Nephron progenitor cell (in vitro differentiated cells): Measurements from ENCODE around the gene SBSN.

Source experiments
- DNase-seq: peaks from one replicate; pipeline ENCODE4 v3.0.0; 2021
- H3K27ac Mint-ChIP-seq: 2 replicates; pipeline ENCODE4 v1.8.0; 2021; ENCODE audit warnings: mild to moderate bottlenecking, moderate library complexity, mixed read lengths
- H3K27me3 Mint-ChIP-seq: 2 replicates; pipeline ENCODE4 v1.8.0; 2021; ENCODE audit warnings: mild to moderate bottlenecking, low read depth, mixed read lengths; ENCODE audit not compliant: poor library complexity
- H3K36me3 Mint-ChIP-seq: 2 replicates; pipeline ENCODE4 v1.8.0; 2021; ENCODE audit warnings: low read depth, mixed read lengths
- H3K4me1 Mint-ChIP-seq: 2 replicates; pipeline ENCODE4 v1.8.0; 2021; ENCODE audit warnings: mixed read lengths
- H3K4me3 Mint-ChIP-seq: 2 replicates; pipeline ENCODE4 v1.8.0; 2021; ENCODE audit warnings: mild to moderate bottlenecking, moderate library complexity, mixed read lengths
- H3K9me3 Mint-ChIP-seq: 2 replicates; pipeline ENCODE4 v1.8.0; 2021; ENCODE audit warnings: mild to moderate bottlenecking, moderate library complexity, mixed read lengths
- CTCF ChIP-seq: fragments of 200-600 bp; sonication (generic); IDR thresholded peaks from 2 replicates; pipeline ENCODE4 v1.5.0; 2021; ENCODE audit warnings: antibody characterized with exemption

Gene SBSN

GRCh38 chr19:35521124-35521743, 6.9 kb downstream of the SBSN start:
- Mint-ChIP-seq H3K36me3 (no peaks in the 10 kb centered on the region), H3K4me1 (peaks cover 17% of the 10 kb centered on the region), H3K27me3 (peaks cover 16% of the 10 kb centered on the region), H3K27ac (no peak overlapping the region), H3K4me3 (no peak overlapping the region), H3K9me3 (no peaks in the 10 kb centered on the region)
- DNase-seq, result no peak
- TF ChIP-seq CTCF, result no peak

GRCh38 chr19:35519291-35519690, 8.8 kb downstream of the SBSN start:
- Mint-ChIP-seq H3K4me3 (no peak overlapping the region), H3K27ac (peak overlapping the region; percentile 21), H3K9me3 (no peaks in the 10 kb centered on the region), H3K4me1 (peaks cover 12% of the 10 kb centered on the region), H3K36me3 (no peaks in the 10 kb centered on the region), H3K27me3 (peaks cover 24% of the 10 kb centered on the region)
- no peak for DNase-seq
- no peak for TF ChIP-seq CTCF

GRCh38 chr19:35518313-35518712, 9.8 kb downstream of the SBSN start:
- Mint-ChIP-seq H3K4me1 (peaks cover 15% of the 10 kb centered on the region), H3K9me3 (no peaks in the 10 kb centered on the region), H3K27me3 (peaks cover 33% of the 10 kb centered on the region), H3K4me3 (no peak overlapping the region), H3K27ac (no peak overlapping the region), H3K36me3 (no peaks in the 10 kb centered on the region)
- DNase-seq, result no peak
- TF ChIP-seq CTCF, result no peak

- Mint-ChIP-seq H3K4me1 (peaks cover 20% of the 10 kb centered on the region), H3K4me3 (no peak overlapping the region), H3K9me3 (no peaks in the 10 kb centered on the region), H3K36me3 (no peaks in the 10 kb centered on the region), H3K27ac (no peak overlapping the region), H3K27me3 (peaks cover 43% of the 10 kb centered on the region)
- TF ChIP-seq CTCF, result no peak
- no peak for DNase-seq
Observed at GRCh38 chr19:35517342-35517741, 10.8 kb downstream of the SBSN start.

GRCh38 chr19:35516310-35516709, 11.8 kb downstream of the SBSN start:
- Mint-ChIP-seq H3K9me3 (no peaks in the 10 kb centered on the region), H3K4me3 (no peak overlapping the region), H3K36me3 (no peaks in the 10 kb centered on the region), H3K27me3 (peaks cover 53% of the 10 kb centered on the region), H3K4me1 (peaks cover 20% of the 10 kb centered on the region), H3K27ac (no peak overlapping the region)
- no peak for TF ChIP-seq CTCF
- no peak for DNase-seq

GRCh38 chr19:35514282-35514809, 13.8 kb downstream of the SBSN start:
- Mint-ChIP-seq H3K36me3 (no peaks in the 10 kb centered on the region), H3K4me1 (peaks cover 29% of the 10 kb centered on the region), H3K4me3 (peak overlapping the region; percentile 67), H3K27me3 (peaks cover 66% of the 10 kb centered on the region), H3K9me3 (no peaks in the 10 kb centered on the region), H3K27ac (no peak overlapping the region)
- peak; percentile 53 for DNase-seq
- no peak for TF ChIP-seq CTCF
